HEK293 (cell line): ENCODE data around the gene CLP1.
"Not testable (repeated sequence)": the region's sequence is repeated elsewhere in the genome, so short reads cannot be mapped to it uniquely, and the experiment has no call there.

ENCODE experiments used
- CTCF ChIA-PET: fragments of 350-600 bp; formaldehyde crosslinking; extraction: SDS; loops from one replicate; lab custom pipeline; 2021; ENCODE audit warnings: antibody characterized with exemption; lab: Yijun Ruan, JAX
- POLR2A ChIA-PET: fragments of 300-600 bp; formaldehyde crosslinking; extraction: SDS; loops from one replicate; lab custom pipeline; 2020; ENCODE audit warnings: antibody characterized with exemption, inconsistent platforms; lab: Yijun Ruan, JAX
- H3K27ac ChIP-seq: fragments of 200-500 bp; sonication (Bioruptor generic); 2 replicates; pipeline ENCODE4 v1.5.1; 2014; ENCODE audit warnings: low read depth, low read length, control low read depth, inconsistent platforms; ENCODE audit errors: extremely low read depth
- H3K36me3 ChIP-seq, 2 experiments: fragments of 200-500 bp in 1 of 2; sonication (Bioruptor generic) in 1 of 2; 1 replicate in 1 of 2; 2 replicates in 1 of 2; pipeline ENCODE4 v1.5.1; 2014 to 2017; ENCODE audit warnings: inconsistent platforms in 2 of 2, low read length in 2 of 2; ENCODE audit not compliant: control insufficient read depth in 2 of 2, insufficient read depth in 1 of 2
- H3K4me1 ChIP-seq: fragments of 200-500 bp; sonication (Bioruptor generic); 2 replicates; pipeline ENCODE4 v1.5.1; 2014; ENCODE audit warnings: mild to moderate bottlenecking, low read length, inconsistent platforms; ENCODE audit not compliant: control insufficient read depth, insufficient read depth
- H3K4me3 ChIP-seq: 2 replicates; pipeline ENCODE4 v1.5.1; 2011; ENCODE audit warnings: low read depth, mild to moderate bottlenecking, control low read depth, low read length, moderate library complexity
- H3K9me3 ChIP-seq: fragments of 200-500 bp; sonication (Bioruptor generic); 2 replicates; pipeline ENCODE4 v1.5.1; 2014; ENCODE audit warnings: low read depth, low read length, inconsistent platforms; ENCODE audit not compliant: control insufficient read depth, insufficient read depth
- HOXC10 ChIP-seq: sonication (generic); formaldehyde crosslinking; IDR thresholded peaks from 2 replicates; pipeline ENCODE4 v1.8.1; 2023; ENCODE audit warnings: mild to moderate bottlenecking, missing genetic modification reagents
- IKZF3 ChIP-seq: fragments of 450-650 bp; IDR thresholded peaks from 2 replicates; pipeline ENCODE4 v1.5.0; 2018; ENCODE audit warnings: missing biosample characterization, mild to moderate bottlenecking, missing genetic modification characterization, moderate library complexity
- KLF8 ChIP-seq: fragments of 450-650 bp; formaldehyde crosslinking; IDR thresholded peaks from 2 replicates; pipeline ENCODE4 v1.5.1; 2016; ENCODE audit warnings: missing biosample characterization, missing genetic modification characterization
- KLF9 ChIP-seq: fragments of 450-650 bp; formaldehyde crosslinking; IDR thresholded peaks from 2 replicates; pipeline ENCODE4 v1.5.1; 2016; ENCODE audit warnings: missing biosample characterization, missing genetic modification characterization, low read depth
- PRDM1 ChIP-seq: fragments of 450-650 bp; formaldehyde crosslinking; IDR thresholded peaks from 2 replicates; pipeline ENCODE4; 2016; ENCODE audit warnings: missing biosample characterization, missing genetic modification characterization
- PRDM10 ChIP-seq: fragments of 450-650 bp; formaldehyde crosslinking; IDR thresholded peaks from 2 replicates; pipeline ENCODE4 v1.5.1; 2016; ENCODE audit warnings: missing biosample characterization, missing genetic modification characterization
- ZBTB21 ChIP-seq: fragments of 450-650 bp; formaldehyde crosslinking; IDR thresholded peaks from 2 replicates; pipeline ENCODE4 v1.5.1; 2017; ENCODE audit warnings: missing biosample characterization, missing genetic modification characterization
- ZBTB7A ChIP-seq: fragments of 450-650 bp; formaldehyde crosslinking; IDR thresholded peaks from 2 replicates; pipeline ENCODE4 v1.5.1; 2016; ENCODE audit warnings: low read depth, missing biosample characterization, missing genetic modification characterization
- ZFP37 ChIP-seq: fragments of 450-650 bp; formaldehyde crosslinking; IDR thresholded peaks from 2 replicates; pipeline ENCODE4 v1.5.1; 2016; ENCODE audit warnings: missing biosample characterization, missing genetic modification characterization
- ZNF157 ChIP-seq: fragments of 450-650 bp; formaldehyde crosslinking; IDR thresholded peaks from 2 replicates; pipeline ENCODE4 v1.5.1; 2016; ENCODE audit warnings: missing biosample characterization, missing genetic modification characterization
- ZNF335 ChIP-seq: fragments of 450-650 bp; formaldehyde crosslinking; conservative IDR thresholded peaks from 2 replicates; pipeline ENCODE4 v1.5.1; 2016; ENCODE audit warnings: missing biosample characterization, missing genetic modification characterization
- ZNF416 ChIP-seq: fragments of 450-650 bp; formaldehyde crosslinking; IDR thresholded peaks from 2 replicates; pipeline ENCODE4 v1.5.1; 2016; ENCODE audit warnings: missing biosample characterization, missing genetic modification characterization
- ZNF473 ChIP-seq: fragments of 450-650 bp; formaldehyde crosslinking; IDR thresholded peaks from 2 replicates; pipeline ENCODE4 v1.5.1; 2017; ENCODE audit warnings: missing biosample characterization, missing genetic modification characterization
- ZNF645 ChIP-seq: fragments of 450-650 bp; formaldehyde crosslinking; IDR thresholded peaks from 2 replicates; pipeline ENCODE4; 2016; ENCODE audit warnings: missing biosample characterization, missing genetic modification characterization
- ZNF664 ChIP-seq: fragments of 450-650 bp; formaldehyde crosslinking; IDR thresholded peaks from 2 replicates; pipeline ENCODE4 v1.5.1; 2016; ENCODE audit warnings: missing biosample characterization, missing genetic modification characterization
- TF ChIP-seq, protein P1 (sequence below): fragments of 450-650 bp; formaldehyde crosslinking; IDR thresholded peaks from 2 replicates; pipeline ENCODE4 v1.5.1; 2016; ENCODE audit warnings: missing biosample characterization, missing genetic modification characterization, low read depth
- TF ChIP-seq, protein P2 (sequence below): fragments of 450-650 bp; formaldehyde crosslinking; IDR thresholded peaks from 2 replicates; pipeline ENCODE4 v1.5.1; 2016; ENCODE audit warnings: missing biosample characterization, missing genetic modification characterization, borderline replicate concordance

The CLP1 gene

DNA sequence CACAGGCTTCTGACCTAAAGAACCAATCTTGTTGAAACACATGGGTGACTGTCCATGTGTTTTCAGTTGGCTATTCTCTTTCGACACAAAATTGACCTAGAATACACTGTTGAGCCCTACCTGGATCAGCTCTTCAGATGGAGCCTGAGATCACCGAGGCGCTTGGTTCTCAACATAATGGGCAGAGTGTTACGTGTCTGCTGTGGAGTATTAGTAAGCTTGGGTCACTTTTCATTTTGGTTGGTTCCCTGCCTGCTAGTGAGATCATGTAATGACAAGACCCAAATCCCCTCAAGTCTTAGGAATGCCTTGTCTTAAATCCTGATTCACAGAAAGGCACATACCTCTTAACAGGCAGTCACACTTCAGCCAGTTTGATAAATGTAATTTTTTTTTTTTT is 45.8 kb downstream of the CLP1 start:
- Histone ChIP-seq H3K4me1 (no peaks in the 10 kb centered on the region), H3K36me3 (peaks cover 8 to 67% of the 10 kb centered on the region in 2 experiments; a peak in 2 of 3 replicates), H3K27ac (no peak overlapping the region), H3K9me3 (no peaks in the 10 kb centered on the region), H3K4me3 (no peak overlapping the region)
- CTCF ChIA-PET, result interaction anchor here (0.6 to 1.7 kb wide), 3 partner anchors 16 to 234 kb away, joined by 3 to 10 read pairs (median 3); no protein-coding TSS in a partner anchor
- POLR2A ChIA-PET, result interaction anchor here (0.5 to 2.2 kb wide), 5 partner anchors 9 to 104 kb away, joined by 3 to 12 read pairs (median 7); partner anchors contain the start of genes MED19, SELENOH and TMX2
- TF ChIP-seq ZNF416 (tag by site-specific recombination) (no peak), ZFP37 (tag by site-specific recombination) (no peak), ZNF645 (tag by site-specific recombination) (no peak), ZBTB21 (tag by site-specific recombination) (no peak), IKZF3 (tag by site-specific recombination) (no peak), HOXC10 (no peak), KLF9 (tag by site-specific recombination) (no peak)

GRCh38 chr11:57704932-57705331 is 47.4 kb downstream of the CLP1 start:
- CTCF ChIA-PET, result no interaction called here
- POLR2A ChIA-PET, result no interaction called here
- Histone ChIP-seq H3K36me3 (peaks cover 8 to 59% of the 10 kb centered on the region in 2 experiments; a peak in 2 of 3 replicates), H3K27ac (no peak overlapping the region), H3K4me1 (no peaks in the 10 kb centered on the region), H3K9me3 (no peaks in the 10 kb centered on the region), H3K4me3 (no peak overlapping the region)
- TF ChIP-seq ZNF664 (no peak), PRDM1 (tag by site-specific recombination) (no peak), ZNF335 (tag by site-specific recombination) (no peak)

DNA sequence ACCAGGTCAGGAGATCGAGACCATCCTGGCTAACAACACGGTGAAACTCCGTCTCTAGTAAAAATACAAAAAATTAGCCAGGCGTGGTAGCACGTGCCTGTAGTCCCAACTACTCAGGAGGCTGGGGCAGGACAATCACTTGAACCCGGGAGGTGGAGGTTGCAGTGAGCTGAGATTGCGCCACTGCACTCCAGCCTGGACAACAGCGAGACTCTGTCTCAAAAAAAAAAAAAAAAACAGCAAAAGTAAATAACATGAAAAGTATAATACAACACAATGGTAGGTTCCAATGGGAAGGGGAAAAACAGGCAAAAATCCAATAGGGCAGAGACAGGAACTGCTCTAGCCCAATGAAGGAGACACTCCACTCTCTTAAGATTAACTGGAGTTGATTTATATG is 47.9 kb downstream of the CLP1 start:
- H3K36me3 ChIP-seq, result peaks cover 8 to 60% of the 10 kb centered on the region in 2 experiments; a peak in 2 of 3 replicates
- H3K27ac ChIP-seq, H3K4me1 ChIP-seq, POLR2A ChIA-PET, H3K9me3 ChIP-seq, H3K4me3 ChIP-seq, CTCF ChIA-PET: not testable (repeated sequence)

GRCh38 chr11:57709802-57710367 is 52.3 kb downstream of the CLP1 start:
- H3K9me3 ChIP-seq, result no peaks in the 10 kb centered on the region
- H3K4me3 ChIP-seq, result no peak overlapping the region
- H3K36me3 ChIP-seq, result peaks cover 0 to 33% of the 10 kb centered on the region in 2 experiments; a peak in 2 of 3 replicates
- ChIA-PET POLR2A (interaction anchor here (0.6 kb wide), 1 partner anchor 92 kb away, joined by 3 read pairs; no protein-coding TSS in a partner anchor), CTCF (interaction anchor here (0.5 to 1.2 kb wide), 5 partner anchors 50 to 302 kb away, joined by 3 to 7 read pairs (median 5); no protein-coding TSS in a partner anchor)
- no peaks in the 10 kb centered on the region for H3K4me1 ChIP-seq
- no peak overlapping the region for H3K27ac ChIP-seq
- no peak for TF ChIP-seq ZBTB7A (tag by site-specific recombination)
- TF ChIP-seq ZNF157 (tag by site-specific recombination), result no peak
- no peak for TF ChIP-seq ZNF416 (tag by site-specific recombination)
- TF ChIP-seq, protein P1, sequence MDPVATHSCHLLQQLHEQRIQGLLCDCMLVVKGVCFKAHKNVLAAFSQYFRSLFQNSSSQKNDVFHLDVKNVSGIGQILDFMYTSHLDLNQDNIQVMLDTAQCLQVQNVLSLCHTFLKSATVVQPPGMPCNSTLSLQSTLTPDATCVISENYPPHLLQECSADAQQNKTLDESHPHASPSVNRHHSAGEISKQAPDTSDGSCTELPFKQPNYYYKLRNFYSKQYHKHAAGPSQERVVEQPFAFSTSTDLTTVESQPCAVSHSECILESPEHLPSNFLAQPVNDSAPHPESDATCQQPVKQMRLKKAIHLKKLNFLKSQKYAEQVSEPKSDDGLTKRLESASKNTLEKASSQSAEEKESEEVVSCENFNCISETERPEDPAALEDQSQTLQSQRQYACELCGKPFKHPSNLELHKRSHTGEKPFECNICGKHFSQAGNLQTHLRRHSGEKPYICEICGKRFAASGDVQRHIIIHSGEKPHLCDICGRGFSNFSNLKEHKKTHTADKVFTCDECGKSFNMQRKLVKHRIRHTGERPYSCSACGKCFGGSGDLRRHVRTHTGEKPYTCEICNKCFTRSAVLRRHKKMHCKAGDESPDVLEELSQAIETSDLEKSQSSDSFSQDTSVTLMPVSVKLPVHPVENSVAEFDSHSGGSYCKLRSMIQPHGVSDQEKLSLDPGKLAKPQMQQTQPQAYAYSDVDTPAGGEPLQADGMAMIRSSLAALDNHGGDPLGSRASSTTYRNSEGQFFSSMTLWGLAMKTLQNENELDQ, result no peak
- TF ChIP-seq, protein P2, sequence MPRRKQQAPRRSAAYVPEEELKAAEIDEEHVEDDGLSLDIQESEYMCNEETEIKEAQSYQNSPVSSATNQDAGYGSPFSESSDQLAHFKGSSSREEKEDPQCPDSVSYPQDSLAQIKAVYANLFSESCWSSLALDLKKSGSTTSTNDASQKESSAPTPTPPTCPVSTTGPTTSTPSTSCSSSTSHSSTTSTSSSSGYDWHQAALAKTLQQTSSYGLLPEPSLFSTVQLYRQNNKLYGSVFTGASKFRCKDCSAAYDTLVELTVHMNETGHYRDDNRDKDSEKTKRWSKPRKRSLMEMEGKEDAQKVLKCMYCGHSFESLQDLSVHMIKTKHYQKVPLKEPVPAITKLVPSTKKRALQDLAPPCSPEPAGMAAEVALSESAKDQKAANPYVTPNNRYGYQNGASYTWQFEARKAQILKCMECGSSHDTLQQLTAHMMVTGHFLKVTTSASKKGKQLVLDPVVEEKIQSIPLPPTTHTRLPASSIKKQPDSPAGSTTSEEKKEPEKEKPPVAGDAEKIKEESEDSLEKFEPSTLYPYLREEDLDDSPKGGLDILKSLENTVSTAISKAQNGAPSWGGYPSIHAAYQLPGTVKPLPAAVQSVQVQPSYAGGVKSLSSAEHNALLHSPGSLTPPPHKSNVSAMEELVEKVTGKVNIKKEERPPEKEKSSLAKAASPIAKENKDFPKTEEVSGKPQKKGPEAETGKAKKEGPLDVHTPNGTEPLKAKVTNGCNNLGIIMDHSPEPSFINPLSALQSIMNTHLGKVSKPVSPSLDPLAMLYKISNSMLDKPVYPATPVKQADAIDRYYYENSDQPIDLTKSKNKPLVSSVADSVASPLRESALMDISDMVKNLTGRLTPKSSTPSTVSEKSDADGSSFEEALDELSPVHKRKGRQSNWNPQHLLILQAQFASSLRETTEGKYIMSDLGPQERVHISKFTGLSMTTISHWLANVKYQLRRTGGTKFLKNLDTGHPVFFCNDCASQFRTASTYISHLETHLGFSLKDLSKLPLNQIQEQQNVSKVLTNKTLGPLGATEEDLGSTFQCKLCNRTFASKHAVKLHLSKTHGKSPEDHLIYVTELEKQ (tag by site-specific recombination), result no peak
- TF ChIP-seq KLF8, result no peak
- TF ChIP-seq ZNF473, result no peak
- no peak for TF ChIP-seq PRDM10 (tag by site-specific recombination)
